G401.6 (cell line): ENCODE measurements around the gene SCGB3A1.

Experiments used
- FAIRE-seq: peaks from 2 replicates; lab custom pipeline; 2012; peaks lifted over from hg19 to GRCh38; lab: Jason Lieb, UNC

Gene SCGB3A1, protein sequence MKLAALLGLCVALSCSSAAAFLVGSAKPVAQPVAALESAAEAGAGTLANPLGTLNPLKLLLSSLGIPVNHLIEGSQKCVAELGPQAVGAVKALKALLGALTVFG

DNA sequence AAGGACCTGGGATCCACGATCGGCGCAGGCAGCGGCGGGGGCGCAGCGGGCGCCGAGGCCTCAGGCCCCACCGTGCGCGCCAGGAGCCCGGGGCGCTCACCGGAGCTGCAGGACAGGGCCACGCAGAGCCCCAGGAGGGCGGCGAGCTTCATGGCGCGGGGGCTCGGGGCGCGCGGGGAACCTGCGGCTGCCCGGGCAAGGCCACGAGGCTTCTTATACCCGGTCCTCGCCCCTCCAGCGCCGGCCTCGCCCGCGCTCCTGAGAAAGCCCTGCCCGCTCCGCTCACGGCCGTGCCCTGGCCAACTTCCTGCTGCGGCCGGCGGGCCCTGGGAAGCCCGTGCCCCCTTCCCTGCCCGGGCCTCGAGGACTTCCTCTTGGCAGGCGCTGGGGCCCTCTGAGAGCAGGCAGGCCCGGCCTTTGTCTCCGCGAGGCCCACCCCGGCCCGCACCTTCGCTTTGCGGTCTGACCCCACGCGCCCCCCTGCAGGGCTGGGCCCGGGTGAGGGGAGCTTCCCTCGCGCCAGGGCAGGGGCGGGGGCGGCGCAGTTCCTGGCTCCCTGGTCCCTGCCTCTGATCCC is at the start of gene SCGB3A1:
TSS of gene SCGB3A1 (minus strand) at position 189 of the 577 bp plus-strand sequence. CDS start at position 152, 37 bp downstream.
- no peak for FAIRE-seq

DNA sequence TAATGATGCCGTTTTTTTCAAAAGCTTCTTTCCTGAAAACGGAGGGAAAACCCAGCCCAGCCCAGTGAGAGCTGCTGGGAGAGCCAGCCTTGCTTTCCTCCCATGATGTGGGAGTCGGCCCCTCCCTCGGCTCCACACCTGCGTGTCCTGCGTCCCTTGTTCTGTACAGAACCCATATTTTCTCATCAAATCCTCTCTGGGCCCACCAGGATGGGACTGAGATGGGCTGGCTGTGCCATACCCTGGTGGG is 49.2 kb upstream of the SCGB3A1 start:
- FAIRE-seq: no peak

DNA sequence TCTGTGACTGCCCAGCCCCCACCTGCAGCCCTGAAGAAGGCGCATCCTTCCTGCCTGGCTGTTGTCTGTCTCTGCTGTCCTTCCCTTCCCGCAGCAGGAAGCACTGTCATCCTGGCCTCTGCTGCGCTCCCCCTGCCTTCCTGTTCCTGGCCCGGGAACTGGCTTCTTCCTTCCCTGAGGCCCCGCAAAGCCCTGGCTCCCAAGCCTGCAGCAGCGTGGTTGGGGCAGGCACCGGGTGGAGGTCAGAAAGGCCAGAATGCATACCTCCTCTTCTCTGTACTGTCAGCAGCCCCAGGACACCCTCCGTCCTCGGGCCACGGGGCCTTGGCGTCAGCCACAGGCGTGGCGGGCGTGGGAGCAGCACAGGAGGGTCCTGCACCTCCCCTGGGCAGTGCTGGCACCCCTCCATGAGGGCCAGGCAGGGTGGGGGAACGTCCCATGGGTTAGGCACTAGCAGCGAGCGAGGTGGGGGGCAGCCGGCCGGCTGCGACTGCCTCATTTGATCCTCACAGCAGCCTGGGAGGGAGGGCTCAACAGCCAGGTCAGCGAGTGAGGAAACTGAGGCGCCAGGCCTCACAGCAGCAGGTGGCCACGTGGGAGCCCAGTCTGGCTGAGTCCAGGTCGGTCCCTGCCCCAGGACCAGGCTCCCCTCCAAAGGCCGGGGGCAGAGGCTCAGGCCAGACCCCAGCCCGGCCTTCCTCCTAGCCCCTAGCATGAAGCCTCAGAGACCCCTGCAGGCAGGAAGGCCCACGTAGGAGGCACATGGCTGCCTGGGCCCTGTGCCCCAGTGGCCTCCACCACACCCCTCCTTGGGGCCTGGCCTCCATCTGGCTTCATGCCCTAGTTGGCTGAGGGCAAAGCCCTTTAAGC is 48.7 kb upstream of the SCGB3A1 start:
- no peak for FAIRE-seq

DNA sequence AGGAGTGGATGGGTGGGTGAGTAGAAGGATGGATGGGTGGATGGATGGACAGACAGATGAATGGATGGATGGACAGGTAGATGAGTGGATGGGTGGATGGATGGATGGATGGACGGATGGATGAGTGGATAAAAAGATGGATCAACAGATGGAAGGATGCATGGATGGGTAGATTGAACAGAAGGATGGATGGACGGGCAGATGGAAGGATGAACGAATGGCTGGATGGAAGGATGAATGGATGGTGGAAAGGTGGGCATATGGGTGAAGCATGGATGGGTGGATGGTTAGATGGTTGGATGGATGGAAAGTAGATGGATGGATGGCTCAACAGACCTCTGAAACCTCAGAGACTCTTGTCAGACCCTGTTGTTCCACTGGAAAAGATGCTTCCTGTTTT is 48.0 kb upstream of the SCGB3A1 start:
- FAIRE-seq: no peak

DNA sequence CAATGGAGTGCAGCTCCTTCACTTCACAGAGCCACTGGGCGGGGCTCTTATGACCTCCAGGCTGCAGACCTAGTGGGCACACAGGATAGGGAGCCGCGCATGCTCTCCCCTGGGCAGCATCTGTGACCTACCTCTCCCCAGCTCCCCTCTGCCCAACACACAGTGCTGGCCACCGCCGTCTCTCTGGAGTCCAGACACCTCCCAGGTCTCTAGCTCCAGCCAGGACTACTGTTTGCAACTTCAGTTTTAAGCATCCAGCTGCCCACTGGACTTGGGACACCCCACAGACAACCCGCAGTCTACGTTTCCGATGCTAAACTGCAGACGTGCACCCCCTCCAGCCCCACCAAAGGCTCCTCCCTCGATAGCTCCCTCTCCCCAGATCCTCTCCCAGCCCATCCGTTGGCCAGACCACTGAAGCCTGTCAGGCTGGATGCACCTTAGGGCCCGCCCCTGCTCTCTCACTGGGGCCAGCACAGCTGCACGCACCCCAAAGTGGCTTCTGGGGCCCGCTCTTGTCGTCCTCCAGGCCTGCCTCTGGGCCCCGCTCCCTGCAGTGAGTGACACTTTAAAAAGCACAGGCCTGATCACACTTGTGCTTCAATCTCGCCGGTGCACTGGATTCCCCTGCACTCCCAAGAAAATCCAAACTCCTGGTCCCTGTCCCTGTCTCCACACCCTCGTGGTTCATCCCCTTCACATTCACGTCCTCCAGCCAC is 46.8 kb upstream of the SCGB3A1 start:
- FAIRE-seq: no peak

DNA sequence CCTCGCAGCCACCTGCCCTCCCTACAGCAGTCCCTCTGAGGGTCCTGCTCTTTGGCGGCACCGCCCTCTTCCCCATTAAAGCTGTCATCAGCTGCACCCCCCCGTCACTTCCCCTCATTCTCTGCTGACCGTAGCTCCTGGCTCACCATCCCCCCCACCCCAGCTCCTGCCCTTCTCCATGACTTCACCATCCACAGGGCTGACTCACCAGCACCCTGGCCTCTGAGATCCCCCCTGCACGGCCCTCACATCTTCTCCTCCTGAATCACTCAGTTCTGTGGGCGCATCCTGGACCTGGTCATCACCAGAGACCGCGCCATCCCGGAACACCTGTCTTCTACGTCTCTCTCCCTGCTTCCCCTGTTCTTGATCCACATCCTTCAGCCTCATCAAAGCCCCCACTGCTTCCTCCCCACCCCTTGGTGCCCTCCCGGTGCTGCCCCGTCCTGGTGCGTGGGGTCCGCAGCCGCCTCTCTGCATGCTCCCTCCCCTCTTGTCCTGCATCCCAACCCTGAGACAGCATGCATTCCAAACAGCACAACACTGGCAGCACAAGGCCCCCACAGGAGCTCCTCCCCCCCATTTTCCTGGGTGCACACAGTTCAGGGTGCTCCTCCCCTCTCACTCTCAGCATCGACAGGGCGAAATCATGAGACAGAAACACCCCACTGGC is 45.2 kb upstream of the SCGB3A1 start:
- FAIRE-seq: no peak

DNA sequence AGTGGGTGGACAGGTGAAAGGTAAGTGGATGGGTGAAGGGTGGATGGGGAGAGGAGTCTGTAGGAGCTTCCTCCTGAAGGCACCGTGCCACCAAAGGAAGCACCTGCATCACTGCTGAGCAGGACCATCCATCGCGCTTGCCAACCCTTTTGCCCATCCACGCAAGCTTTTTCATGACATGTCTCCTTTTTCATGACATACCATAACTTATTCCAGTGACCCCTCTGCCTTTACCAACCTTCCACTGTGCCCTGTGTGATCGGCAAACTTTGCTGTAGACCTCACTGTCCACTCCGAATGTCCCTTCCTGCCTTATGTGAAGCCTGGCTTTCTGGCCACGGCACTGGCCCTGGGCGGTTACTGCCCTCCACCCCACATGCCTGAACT is 44.7 kb upstream of the SCGB3A1 start:
- FAIRE-seq: no peak

DNA sequence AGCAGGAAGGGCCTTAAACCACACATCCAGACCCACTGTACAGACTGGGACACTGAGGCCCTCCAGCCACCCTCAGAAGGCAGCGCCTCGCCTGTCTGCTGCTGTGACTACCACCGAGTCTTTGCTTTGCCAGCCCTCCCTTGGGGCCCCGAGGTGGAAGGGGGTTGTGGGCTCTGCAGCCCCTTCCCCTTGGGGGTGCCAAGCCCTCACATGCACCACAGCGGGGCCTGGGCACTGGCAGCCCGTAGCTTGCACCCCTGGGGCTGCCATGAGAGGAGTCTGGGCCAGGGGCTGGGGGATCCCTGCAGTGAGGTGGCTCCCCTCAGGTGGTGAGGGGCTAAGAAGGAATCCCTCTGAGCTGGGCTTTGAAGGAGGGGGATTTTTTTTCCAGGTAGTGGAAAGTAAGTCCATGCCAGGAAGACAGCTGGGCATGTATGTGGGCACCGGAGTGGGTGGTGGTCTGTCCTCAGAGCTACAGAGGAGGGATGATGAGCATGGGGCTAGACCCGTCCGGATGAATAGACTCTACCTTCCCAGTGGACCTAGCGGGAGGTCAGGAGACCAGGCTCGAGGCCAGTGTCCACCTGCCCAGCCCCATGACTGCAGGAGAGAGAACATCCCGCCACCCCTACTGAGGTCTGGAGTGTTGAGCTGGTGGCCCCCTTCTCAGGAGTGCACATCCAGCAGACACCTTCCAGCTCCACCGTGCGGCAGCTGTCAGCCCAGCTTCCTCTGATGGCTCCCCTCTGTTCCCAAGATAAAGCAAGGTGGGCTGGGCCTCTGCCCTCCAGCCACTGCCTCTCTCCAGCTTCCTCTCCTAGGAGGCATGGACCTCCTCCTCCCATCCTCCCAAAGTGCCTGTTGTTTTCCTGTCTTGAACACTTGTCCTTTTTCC is 42.2 kb upstream of the SCGB3A1 start:
- no peak for FAIRE-seq

DNA sequence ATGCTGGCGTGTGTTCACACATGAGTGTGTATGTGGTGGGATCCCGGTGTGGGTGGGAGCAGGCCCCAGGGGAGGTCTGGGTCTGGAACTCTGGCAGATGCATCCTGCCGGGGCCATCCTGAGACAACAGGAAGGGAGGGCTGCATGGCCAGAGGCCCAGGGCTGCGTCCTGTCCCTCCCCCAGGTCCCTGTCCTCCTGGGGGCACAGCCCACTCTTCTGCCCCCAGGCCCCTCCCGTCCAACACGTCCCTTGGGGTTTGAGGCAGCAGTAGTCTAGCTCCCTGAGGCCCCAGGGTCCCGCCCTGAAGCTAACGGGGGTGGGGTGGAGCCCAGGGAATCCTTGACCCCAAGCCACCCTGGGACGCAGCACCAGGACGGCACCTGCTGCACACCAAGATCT is 41.5 kb upstream of the SCGB3A1 start:
- no peak for FAIRE-seq

DNA sequence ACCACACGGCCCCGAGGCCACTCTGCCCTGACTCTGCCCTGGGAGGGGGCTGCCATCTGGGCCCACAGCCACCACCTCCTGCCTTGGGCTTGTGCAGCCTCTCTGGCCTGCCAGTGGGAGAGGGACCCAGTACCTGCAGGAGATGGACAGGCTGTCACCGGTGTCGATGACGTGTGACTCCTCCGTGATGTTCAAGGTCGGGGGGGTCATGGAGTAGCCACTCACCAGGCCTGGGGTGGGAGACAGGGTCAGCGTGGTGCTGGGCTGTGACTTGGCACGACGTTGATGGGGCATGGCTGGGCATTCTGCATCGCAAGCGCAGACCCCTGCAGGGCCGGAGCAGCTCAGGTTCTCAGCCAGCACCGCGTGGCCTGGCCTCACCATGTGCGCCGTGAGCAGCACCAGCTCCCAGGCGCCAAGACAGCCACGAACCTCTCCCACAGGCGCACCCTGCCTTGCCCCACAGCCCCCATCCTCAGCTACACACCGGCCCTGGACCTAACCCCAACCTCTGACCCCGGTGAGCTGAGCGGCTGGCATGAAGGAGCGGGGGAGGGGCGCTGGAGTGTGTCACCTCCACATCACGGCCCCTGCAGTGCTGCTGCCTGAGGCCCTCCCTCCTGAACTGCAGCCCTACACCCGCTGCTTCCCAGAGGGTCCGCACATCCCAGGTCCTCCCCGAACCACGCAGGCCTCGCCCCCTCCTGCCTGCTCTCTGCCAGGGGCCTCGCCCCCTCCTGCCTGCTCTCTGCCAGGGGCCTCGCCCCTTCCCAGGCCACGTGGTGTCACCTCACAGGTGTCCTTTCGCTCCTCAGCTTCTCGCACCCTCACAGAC is 40.5 kb upstream of the SCGB3A1 start:
- no peak for FAIRE-seq

DNA sequence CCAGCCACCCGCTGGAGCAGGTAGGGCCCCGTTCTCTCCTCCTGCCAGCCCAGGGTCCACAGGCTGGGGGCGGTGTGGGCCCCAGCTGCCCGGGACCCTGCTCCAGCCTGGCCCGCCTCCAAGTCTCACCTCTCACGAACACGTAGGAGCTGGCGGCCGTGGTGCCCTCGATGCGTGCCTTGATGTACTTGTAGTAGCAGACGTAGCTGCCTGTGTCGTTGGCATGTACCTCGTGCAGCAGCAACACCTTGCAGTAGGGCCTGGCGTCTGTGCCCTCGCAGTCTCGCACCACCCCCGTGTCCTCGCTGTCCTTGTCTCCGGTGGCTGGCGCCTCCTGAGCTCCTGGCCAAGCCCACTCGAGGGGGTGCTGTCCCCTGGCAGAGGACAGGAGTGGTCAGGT is 39.1 kb upstream of the SCGB3A1 start:
- FAIRE-seq: no peak

DNA sequence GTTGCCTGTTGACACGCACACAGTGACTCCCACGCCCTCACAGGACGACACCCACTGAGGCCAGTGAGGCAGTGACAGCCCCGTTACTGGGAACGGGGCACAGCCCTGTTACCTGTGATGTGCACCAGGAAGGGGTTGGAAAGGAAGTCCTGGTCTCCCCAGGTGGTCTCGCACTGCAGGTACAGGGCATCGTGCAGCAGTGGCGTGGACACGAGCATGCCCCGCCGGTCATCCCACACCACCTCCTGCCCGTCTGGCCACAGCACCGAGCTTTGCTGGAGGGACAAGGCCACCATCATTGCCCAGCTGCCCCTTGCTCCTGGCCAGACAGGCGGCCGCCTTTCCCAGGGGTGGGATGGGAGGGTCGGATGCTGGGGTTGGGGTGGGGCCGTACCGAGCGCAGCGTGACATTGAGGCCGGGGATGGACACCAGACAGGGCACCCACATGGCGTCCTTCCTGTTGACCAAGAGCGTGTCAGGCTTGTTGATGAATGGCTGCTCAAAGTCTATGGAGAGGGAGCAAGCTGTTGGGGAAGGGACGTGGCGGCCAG is 38.6 kb upstream of the SCGB3A1 start:
- FAIRE-seq: no peak

DNA sequence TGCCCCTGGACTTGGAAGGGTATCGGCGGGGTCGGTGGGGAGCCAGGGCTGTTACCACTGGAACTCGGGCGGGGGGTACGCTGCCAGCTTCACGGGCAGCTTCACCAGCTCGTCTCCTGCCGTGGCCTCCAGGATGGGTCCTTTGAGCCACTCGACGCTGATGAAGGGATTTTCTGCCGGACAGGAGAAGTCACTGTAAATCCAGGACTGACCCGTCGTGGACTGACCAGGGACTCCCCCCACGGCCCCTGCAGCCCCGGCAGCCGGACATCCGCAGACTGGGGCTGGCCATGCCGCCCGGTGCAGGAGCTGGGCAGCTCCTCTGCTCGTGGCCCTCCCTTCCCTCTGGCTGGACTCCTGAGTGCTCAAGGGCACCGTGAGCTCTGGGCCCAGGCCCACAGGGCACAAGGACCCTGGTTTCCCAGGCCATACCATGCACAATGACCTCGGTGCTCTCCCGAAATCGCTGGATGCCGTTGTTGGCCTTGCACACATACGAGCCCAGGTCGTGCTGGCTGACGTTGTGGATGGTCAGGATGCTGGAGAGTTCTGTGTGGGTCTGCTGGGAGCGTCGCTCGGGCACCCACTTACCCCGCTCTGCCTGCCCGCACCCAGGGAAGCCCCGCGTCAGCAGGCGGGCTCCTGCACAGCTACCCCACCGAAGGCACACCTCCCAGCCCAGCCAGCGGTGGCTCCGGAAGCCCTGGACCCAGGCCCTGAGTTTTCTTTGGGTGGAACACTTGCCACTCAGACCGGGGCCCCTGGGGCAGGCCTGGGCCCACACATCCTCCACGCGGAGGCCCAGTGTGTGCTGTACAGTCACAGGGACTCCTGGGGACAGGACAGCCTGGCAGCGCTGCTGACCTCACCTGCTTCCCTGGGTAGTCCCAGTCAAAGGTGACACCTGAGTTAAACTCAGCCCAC is 37.8 kb upstream of the SCGB3A1 start:
- FAIRE-seq: no peak

DNA sequence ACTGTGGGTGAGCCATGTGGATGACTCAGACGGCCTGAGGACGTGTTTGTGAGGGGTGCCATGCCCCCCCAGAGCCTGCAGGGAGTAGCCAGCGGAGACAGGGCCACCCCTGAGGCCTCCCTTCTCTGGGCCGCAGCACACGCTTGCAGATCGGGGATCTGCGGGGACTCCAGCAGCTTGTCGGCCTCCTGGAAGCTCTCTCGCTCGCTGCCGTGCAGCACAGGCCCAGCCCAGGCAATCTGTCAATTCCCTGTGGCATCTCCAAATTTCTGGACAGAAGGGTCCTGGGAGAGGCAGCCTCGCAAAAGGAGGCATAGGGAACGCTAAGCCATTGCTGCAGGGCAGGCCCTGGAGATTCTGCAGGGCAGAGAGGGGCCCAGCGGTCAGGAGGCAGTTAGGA is 36.9 kb upstream of the SCGB3A1 start:
- FAIRE-seq: no peak

DNA sequence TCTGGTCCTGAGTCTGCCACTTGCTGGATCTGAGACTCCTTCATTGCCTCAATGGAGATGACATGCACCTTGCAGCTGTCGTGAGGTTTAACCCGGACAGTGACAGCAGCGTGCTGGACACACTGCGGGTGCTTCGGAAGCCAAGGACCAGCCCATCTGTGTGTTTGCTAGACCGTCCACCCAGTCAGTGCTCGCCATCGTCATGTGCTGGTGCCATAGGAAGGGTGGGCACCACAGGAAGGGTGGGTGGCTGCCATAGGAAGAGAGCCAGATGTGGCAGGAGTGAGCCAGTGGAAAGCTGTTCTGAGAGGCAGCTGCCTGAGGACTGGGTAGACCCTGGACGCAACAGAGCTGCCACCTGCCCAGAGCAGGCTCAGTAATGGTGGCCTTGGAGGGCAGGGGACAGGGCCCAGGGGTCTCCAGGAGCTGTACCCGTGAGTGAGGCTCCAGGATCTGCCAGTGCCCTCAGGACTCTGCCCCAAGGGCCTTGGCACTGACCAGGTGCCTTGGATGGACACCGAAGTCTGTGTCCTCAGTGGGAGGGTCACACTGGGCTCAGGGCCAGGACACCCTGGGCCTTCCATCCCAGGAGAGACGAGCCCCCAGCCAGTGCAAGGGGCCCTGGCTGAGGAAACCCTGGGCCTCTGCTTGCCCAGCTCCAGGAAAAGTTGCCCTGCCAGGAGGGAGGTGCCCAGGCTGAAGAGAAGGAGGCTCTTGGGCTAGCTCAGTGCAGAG is 36.3 kb upstream of the SCGB3A1 start:
- FAIRE-seq: no peak

DNA sequence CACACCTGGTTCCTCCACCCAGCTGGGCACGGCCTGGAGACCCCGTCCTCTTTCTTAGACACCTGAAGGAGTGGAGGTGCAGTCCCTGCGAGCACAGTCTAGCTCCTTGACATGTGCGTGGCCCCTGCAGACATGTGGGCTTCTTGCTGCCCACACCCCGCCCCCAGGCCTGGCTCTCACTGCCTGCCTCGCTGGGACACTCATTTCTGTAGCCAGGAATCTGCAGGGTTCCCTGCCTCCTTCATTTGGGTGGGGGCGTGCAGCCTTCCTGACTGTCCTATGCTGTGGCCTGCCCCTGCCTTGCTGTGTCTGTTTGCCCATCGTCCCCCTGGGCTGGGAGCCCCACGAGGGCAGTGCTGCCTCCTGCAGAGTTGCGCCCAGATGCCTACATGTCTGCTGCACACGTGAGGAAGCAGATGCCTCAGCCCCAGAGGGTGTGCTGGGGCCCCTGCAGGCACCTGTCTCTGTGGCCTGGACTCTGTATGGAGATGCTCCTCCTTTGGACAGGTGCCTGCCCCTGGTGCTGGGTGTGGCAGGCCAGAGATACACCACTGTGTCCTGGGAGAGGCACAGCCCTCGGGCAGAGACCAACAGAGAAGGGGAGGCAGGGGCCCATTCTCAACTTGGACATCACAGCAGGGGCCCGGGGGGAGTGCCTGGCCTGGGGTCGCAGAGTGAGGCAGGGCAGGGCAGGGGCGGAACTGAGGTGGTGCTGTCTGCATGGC is 35.5 kb upstream of the SCGB3A1 start:
- FAIRE-seq: no peak

DNA sequence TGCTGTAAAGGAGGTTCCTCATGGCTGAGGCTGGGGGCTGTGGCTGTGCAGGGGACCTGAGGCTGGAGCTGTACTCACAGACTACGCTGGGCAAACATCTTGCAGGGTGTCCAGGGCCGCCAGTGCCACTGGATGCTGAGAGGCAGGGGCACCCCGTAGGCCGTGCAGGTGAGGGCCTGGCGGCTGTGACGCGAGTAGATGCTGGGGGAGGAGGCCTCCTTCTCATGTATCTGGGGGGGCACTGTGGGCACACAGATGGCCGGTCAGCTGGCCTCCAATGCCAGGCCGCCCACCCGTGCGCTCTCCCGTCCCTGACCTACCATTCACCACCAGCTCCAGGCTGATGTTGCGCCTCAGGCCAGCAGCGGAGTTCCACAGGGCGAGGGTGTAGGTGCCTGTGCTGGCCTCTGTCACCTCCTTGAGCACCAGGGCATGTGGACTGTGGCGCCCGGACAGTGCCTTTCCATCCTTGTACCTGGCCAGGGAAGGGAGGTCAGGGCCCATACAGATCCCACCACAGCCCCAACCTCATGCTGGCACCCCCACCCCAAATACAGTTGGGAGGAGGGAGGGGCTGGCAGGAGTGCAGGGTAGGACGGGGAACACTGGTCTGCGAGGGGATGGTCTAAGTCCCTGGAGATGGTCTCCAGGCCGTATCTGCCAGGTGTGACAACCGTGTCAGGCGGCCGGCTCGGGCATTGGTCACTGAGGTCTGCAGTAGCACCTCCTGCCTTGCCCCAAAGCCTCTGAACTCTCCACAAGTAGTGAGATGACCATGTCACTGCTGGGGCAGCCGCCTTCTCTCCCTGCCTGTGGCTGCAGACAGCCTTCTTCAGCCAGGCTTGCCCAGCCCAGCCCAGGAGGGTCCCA is 34.7 kb upstream of the SCGB3A1 start:
- FAIRE-seq: no peak
